HG03439 (cell line): ENCODE measurements around the gene AK1.
"Not testable (repeated sequence)": the region's sequence is repeated elsewhere in the genome, so short reads cannot be mapped to it uniquely, and the experiment has no call there.

Experiments used
- ATAC-seq: cut with Tn5 transposase; IDR thresholded peaks from one replicate; pipeline ENCODE4 v1.9.1; 2021; ENCODE audit warnings: mild to moderate bottlenecking, moderate library complexity; ENCODE audit not compliant: unreplicated experiment

AK1 gene

GRCh38 chr9:127852829-127853228 lies 24.6 kb downstream of the AK1 start:
- ATAC-seq: no peak

- no peak for ATAC-seq
Observed at GRCh38 chr9:127850286-127850830, 27.1 kb downstream of the AK1 start.

- no peak for ATAC-seq
Observed at GRCh38 chr9:127848756-127849504, 28.5 kb downstream of the AK1 start.

- no peak for ATAC-seq
Observed at GRCh38 chr9:127847833-127848755, 29.4 kb downstream of the AK1 start.

GRCh38 chr9:127847178-127847510 lies 30.3 kb downstream of the AK1 start:
- no peak for ATAC-seq

GRCh38 chr9:127846443-127847177 lies 30.9 kb downstream of the AK1 start:
- ATAC-seq: no peak

- not testable (repeated sequence) for ATAC-seq
Observed at GRCh38 chr9:127845619-127846018, 31.9 kb downstream of the AK1 start.

GRCh38 chr9:127844821-127845359 lies 32.6 kb downstream of the AK1 start:
- ATAC-seq: no peak

- ATAC-seq: no peak
Observed at GRCh38 chr9:127841087-127841835, 36.2 kb downstream of the AK1 start.

GRCh38 chr9:127838375-127839078 lies 38.9 kb downstream of the AK1 start:
- ATAC-seq: no peak

- ATAC-seq: no peak
Observed at GRCh38 chr9:127837346-127837745, 40.1 kb downstream of the AK1 start.

GRCh38 chr9:127836561-127836960 lies 40.9 kb downstream of the AK1 start:
- not testable (repeated sequence) for ATAC-seq

GRCh38 chr9:127835991-127836516 lies 41.4 kb downstream of the AK1 start:
- ATAC-seq: no peak

- ATAC-seq: no peak
Observed at GRCh38 chr9:127833555-127833954, 43.9 kb downstream of the AK1 start.

- ATAC-seq: no peak
Observed at GRCh38 chr9:127832248-127832647, 45.2 kb downstream of the AK1 start.

- no peak for ATAC-seq
Observed at GRCh38 chr9:127829205-127829906, 48.1 kb downstream of the AK1 start.

- no peak for ATAC-seq
Observed at GRCh38 chr9:127828262-127829031, 49.0 kb downstream of the AK1 start.
